PC-3 (cell line): ENCODE data around the gene FAT4. TPM values are rescaled to one million over a fixed set of nuclear protein-coding genes. Genes with fewer than 3 reads are reported as not detected.

Source experiments
- ATAC-seq: fragments of 200-7000 bp; cut with Tn5 transposase; 2 replicates; pipeline ENCODE4 v1.9.1; 2020; ENCODE audit warnings: mild to moderate bottlenecking, moderate library complexity
- BruUV-seq: library from RNA; stranded (reverse); fragments of 400-500 nt; replicated peaks from 2 replicates; lab custom pipeline; 2021; lab: Mats Ljungman, UMichigan
- CTCF ChIA-PET: fragments of 300-600 bp; sonication (Branson Sonifier 250); formaldehyde crosslinking; loops from one replicate; lab custom pipeline; 2022; ENCODE audit warnings: antibody characterized with exemption; lab: Charles Lee
- POLR2A ChIA-PET: fragments of 300-600 bp; sonication (Branson Sonifier 250); formaldehyde crosslinking; loops from one replicate; lab custom pipeline; 2022; ENCODE audit warnings: antibody characterized with exemption; ENCODE audit not compliant: unreplicated experiment; lab: Charles Lee
- DNase-seq: peaks from one replicate; pipeline ENCODE4 v3.0.0-alpha.2; 2015
- H2AFZ ChIP-seq: fragments of 300-600 bp; sonication (generic); 2 replicates; pipeline ENCODE4 v1.6.0; 2016; ENCODE audit warnings: antibody characterized with exemption, low read length
- H3F3A ChIP-seq: fragments of 300-600 bp; sonication (generic); one replicate; pipeline ENCODE4 v1.6.0; 2017; ENCODE audit warnings: antibody characterized with exemption, low read length, control low read depth, mild to moderate bottlenecking; ENCODE audit not compliant: unreplicated experiment
- H3K27ac ChIP-seq: fragments of 300-600 bp; sonication (generic); 2 replicates; pipeline ENCODE4 v1.5.1; 2016; ENCODE audit warnings: mild to moderate bottlenecking, low read length
- H3K27me3 ChIP-seq: fragments of 300-600 bp; sonication (generic); 2 replicates; pipeline ENCODE4 v1.6.1; 2016; ENCODE audit warnings: low read length, mixed read lengths
- H3K36me3 ChIP-seq: fragments of 300-600 bp; sonication (generic); 2 replicates; pipeline ENCODE4 v1.6.1; 2016; ENCODE audit warnings: low read depth, mixed run types, low read length, mixed read lengths
- H3K4me1 ChIP-seq: fragments of 300-600 bp; sonication (generic); 2 replicates; pipeline ENCODE4 v1.5.1; 2016; ENCODE audit warnings: low read length; ENCODE audit not compliant: insufficient read depth
- H3K4me2 ChIP-seq: fragments of 300-600 bp; sonication (generic); 2 replicates; pipeline ENCODE4 v1.6.0; 2016; ENCODE audit warnings: low read length
- H3K4me3 ChIP-seq: fragments of 300-600 bp; sonication (generic); 2 replicates; pipeline ENCODE4 v1.5.1; 2016; ENCODE audit warnings: mild to moderate bottlenecking, low read length, mixed read lengths
- H3K79me2 ChIP-seq: fragments of 300-600 bp; sonication (generic); 2 replicates; pipeline ENCODE4 v1.6.1; 2017; ENCODE audit warnings: low read length, mixed read lengths
- H3K9ac ChIP-seq: fragments of 300-600 bp; sonication (generic); 2 replicates; pipeline ENCODE4 v1.6.0; 2016; ENCODE audit warnings: mild to moderate bottlenecking, low read length
- H3K9me2 ChIP-seq: fragments of 300-600 bp; sonication (generic); replicated peaks from 2 replicates; pipeline ENCODE4 v1.6.1; 2016; ENCODE audit warnings: mixed run types, low read length, mixed read lengths
- H3K9me3 ChIP-seq: fragments of 300-600 bp; sonication (generic); 2 replicates; pipeline ENCODE4 v1.6.1; 2016; ENCODE audit warnings: low read length, mixed read lengths
- H4K20me1 ChIP-seq: fragments of 300-600 bp; sonication (generic); 2 replicates; pipeline ENCODE4 v1.6.1; 2016; ENCODE audit warnings: low read length, mixed read lengths
- CTCF ChIP-seq: fragments of 300-600 bp; sonication (generic); conservative IDR thresholded peaks from 2 replicates; pipeline ENCODE4 v1.5.1; 2017; ENCODE audit warnings: antibody characterized with exemption, low read depth, mild to moderate bottlenecking, low read length
- EZH2 ChIP-seq: fragments of 300-600 bp; sonication (generic); IDR thresholded peaks from one replicate; pipeline ENCODE4 v1.6.1; 2017; ENCODE audit warnings: antibody characterized with exemption, mild to moderate bottlenecking, low read length; ENCODE audit not compliant: unreplicated experiment
- EZH2phosphoT487 ChIP-seq: fragments of 300-600 bp; sonication (generic); IDR thresholded peaks from 2 replicates; pipeline ENCODE4 v1.6.1; 2018; ENCODE audit warnings: mild to moderate bottlenecking, antibody characterized with exemption, low read length, borderline replicate concordance
- intact Hi-C: fragments of 100-400 bp; cut with micrococcal nuclease; formaldehyde crosslinking; loops from 2 replicates; pipeline ENCODE4 v1.9.0; 2023
- total RNA-seq: library from RNA; depleted of rRNA; stranded (reverse); fragments of >200 nt; gene quantifications from 2 replicates; pipeline ENCODE4 v1.2.3, GENCODE V29; 2014

FAT4 gene
- total RNA-seq, 1 experiment from 2014 or later, result 0.95 TPM

- Histone ChIP-seq H3K4me3 (no peak overlapping the region), H3K4me2 (no peak overlapping the region), H3K9ac (no peak overlapping the region), H3K27ac (no peak overlapping the region), H3K4me1 (peaks cover 7% of the 10 kb centered on the region; the same call in 1 of the 2 replicates), H2AFZ (peak overlapping the region; percentile 46; the same call in 1 of the 2 replicates), H4K20me1 (no peaks in the 10 kb centered on the region), H3K27me3 (no peaks in the 10 kb centered on the region), H3K79me2 (no peaks in the 10 kb centered on the region), H3K36me3 (no peaks in the 10 kb centered on the region), H3F3A (no peaks in the 10 kb centered on the region), H3K9me2 (no peaks in the 10 kb centered on the region), H3K9me3 (no peaks in the 10 kb centered on the region)
- TF ChIP-seq EZH2, result no peak
- no peak for TF ChIP-seq EZH2phosphoT487
- TF ChIP-seq CTCF, result no peak
- BruUV-seq, result no TSS peak
- CTCF ChIA-PET, result no interaction called here
- DNase-seq (peak; percentile 60), ATAC-seq (peak; percentile 15; the same call in 1 of the 2 replicates)
- intact Hi-C loops, result no loop called here
- POLR2A ChIA-PET, result no interaction called here
Observed at GRCh38 chr4:125266901-125267604, 47.7 kb upstream of the FAT4 start.

DNA sequence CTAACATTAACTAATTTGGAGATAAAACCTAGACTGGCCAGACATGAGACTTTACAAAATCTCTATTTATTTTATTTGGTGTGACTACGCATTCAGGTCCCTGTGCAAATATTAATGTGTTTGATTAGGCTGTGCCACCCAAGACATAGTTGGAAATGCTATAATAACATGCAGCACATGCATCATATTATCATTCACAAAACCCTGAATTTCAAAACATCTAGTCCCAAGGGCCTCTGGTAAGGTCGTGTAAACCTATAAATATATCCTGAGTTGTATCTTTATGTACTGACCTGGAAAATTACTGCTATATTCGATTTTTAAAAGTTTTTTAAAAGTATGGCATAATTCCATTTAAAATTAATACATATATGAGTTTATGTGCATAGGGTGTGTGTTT lies 47.1 kb upstream of the FAT4 start:
- Histone ChIP-seq H3K27ac (no peak overlapping the region), H3K4me2 (no peak overlapping the region)
- POLR2A ChIA-PET, result no interaction called here

More for the DNA sequence above, 47.1 kb upstream of the FAT4 start:
- DNase-seq (no peak), ATAC-seq (no peak)
- no peak overlapping the region for H3K4me3 ChIP-seq
- H3K9ac ChIP-seq, result no peak overlapping the region
- no peaks in the 10 kb centered on the region for H3K79me2 ChIP-seq
- H3K9me2 ChIP-seq, result no peaks in the 10 kb centered on the region
- no peaks in the 10 kb centered on the region for H3K36me3 ChIP-seq
- CTCF ChIA-PET, result no interaction called here
- BruUV-seq, result no TSS peak
- TF ChIP-seq CTCF, result no peak
- TF ChIP-seq EZH2, result no peak
- no peak for TF ChIP-seq EZH2phosphoT487
- H2AFZ ChIP-seq, result no peak overlapping the region
- H4K20me1 ChIP-seq, result no peaks in the 10 kb centered on the region
- peaks cover 7% of the 10 kb centered on the region; the same call in 1 of the 2 replicates for H3K4me1 ChIP-seq
- intact Hi-C loops, result no loop called here
- no peaks in the 10 kb centered on the region for H3F3A ChIP-seq
- H3K27me3 ChIP-seq, result no peaks in the 10 kb centered on the region
- H3K9me3 ChIP-seq, result no peaks in the 10 kb centered on the region
